Stimulated activated CD8-positive, alpha-beta memory T cell treated with anti-CD3 and anti-CD28 coated beads, Interleukin-7, amount 100 ng/mL, for 48 hours (primary cell): ENCODE results near the gene ACBD4.

Experiments
- DNase-seq, 2 donors: peaks; one replicate each; pipeline ENCODE4 v3.0.0-alpha.2; 2020; ENCODE audit warnings: low read depth in 1 of 2; ENCODE audit errors: extremely low read depth in 1 of 2

The ACBD4 gene

GRCh38 chr17:45132572-45133463 is 2.7 kb upstream of the ACBD4 start:
- peak; percentile 44 to 45 for DNase-seq

DNA sequence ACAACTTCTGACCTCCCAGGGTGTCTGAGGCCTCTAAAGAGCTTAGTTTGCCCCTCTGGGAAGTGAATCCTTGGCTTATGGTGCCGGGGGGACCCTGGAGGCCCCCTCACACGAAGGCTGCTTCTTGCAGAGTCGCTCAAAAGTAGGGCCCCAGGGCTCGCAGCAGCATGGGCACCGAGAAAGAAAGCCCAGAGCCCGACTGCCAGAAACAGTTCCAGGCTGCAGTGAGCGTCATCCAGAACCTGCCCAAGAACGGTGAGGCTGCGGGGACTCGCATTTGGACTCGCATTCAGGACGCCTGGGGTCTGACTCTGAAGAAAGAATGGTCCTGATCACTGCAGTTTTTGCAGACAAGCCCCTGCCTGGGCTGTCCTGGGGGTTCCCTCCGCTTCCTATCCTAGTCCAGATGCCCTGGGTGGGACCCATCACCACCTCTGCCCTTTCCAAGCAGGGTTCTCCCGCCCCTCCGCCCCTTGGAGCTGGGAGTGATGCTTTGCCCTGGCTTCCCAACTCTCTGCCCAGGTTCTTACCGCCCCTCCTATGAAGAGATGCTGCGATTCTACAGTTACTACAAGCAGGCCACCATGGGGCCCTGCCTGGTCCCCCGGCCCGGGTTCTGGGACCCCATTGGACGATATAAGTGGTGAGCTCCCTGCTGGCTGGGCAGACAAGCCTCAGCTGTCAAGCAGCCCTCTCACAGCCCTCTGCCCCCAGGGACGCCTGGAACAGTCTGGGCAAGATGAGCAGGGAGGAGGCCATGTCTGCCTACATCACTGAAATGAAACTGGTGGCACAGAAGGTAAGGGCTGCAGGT is 698 bp downstream of the ACBD4 start:
- DNase-seq = no peak

GRCh38 chr17:45136846-45137560 is 1.5 kb downstream of the ACBD4 start:
- DNase-seq = no peak

- no peak for DNase-seq
Measured at GRCh38 chr17:45137561-45138305, 2.2 kb downstream of the ACBD4 start.

DNA sequence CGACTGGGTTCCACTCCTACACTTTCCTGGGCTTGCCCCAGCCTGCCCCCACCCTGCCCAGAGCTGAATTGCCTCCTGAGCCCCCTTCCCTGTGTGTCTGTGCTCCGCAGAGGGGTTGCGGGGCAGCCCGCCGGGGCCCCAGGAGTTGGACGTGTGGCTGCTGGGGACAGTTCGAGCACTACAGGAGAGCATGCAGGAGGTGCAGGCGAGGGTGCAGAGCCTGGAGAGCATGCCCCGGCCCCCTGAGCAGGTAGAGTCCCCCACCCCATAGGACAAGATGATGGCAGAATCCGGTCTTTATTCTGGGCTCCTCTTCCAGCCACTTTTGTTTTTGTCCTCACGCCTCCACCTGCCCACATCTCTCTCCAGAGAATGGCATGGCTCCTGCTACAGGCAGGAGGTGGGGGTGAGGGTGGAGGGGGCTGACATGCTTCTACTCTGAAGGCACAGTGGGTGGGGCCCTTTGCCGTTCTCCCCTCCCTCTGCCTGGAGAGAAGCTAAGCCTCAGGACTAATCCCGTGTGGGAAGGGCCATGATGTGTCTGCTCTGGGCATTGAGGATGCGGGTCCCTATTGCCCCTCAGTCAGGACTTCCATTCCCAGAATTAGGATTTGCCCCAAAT is 3.5 kb downstream of the ACBD4 start:
- DNase-seq = no peak

DNA sequence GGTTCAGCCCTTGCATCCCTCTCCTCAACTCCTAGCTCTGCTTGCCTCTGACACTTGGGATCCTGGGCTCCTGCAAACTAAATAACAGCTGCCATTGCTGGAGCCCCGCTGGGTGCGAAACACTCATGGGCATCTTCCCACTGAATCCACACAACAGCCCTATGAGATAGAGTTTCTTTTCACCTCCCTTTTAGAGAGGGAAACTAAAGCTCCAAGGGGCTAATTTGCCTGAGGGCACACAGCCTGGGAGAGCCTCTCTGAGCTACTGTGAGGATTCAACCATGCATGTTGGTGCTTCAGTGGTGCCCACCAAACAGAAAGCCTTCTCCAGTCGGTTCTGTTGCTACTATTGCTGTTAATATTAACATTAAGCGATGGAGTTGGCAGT is 4.0 kb downstream of the ACBD4 start:
- DNase-seq = no peak

GRCh38 chr17:45143094-45143670 is 7.7 kb downstream of the ACBD4 start:
- DNase-seq = no peak

DNA sequence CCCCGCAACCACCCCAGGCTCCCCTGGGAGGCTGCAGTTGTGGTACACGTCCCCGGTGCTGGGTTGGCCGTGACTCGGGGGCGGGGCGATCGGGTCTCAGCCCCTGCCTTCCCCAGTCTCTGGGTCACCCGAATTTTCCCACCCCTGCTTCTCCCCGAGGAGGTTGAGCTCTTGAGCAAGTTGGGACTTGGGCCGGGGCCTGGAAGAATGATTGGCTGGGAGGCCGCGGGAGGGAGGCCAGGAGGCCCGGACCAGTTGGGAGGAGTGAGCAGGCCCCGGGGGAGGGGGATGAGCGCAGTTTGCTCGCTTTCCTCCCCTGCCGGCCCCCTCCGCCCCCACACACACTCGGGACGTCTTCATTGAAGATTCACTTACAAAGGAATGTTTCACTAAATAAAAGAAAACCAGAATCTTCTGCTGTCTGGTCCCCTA is 8.3 kb downstream of the ACBD4 start:
- DNase-seq = no peak

GRCh38 chr17:45144199-45145034 is 8.9 kb downstream of the ACBD4 start:
- no peak for DNase-seq

GRCh38 chr17:45145035-45145389 is 9.5 kb downstream of the ACBD4 start:
- DNase-seq = no peak

DNA sequence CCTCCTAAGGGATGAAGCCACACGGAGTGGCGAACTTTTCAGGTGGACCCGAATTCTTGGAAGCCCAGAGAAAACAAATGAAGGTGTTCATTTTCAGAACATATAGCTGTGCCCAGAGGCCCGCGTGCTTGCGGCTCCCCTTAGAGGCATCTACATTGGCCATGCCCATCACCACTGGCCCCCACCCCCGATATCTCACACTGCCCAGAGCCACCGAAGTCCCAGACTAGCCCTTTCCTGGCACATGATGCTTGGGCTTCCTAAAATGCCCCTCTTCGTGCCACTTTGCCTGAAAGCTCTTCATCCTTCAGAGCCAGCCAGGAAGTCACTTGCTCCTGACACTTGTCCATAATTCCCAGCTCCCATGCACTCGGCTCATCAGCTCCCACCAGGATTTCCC is 10.7 kb downstream of the ACBD4 start:
- no peak for DNase-seq

DNA sequence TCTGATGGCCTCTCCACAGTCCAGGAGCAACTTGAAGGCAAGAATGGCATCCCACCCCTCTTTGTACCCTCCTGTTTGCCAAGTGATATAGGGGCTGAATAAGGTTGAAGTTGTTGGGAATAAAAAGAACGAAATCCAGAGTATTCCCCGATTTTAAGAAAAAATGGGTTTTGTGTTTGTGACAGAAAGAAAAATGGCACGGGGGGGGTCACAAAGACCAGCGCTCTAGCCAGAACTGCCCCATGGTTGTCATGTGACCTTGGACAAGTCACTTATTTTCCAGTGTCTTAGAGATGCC is 11.1 kb downstream of the ACBD4 start:
- DNase-seq = no peak

DNA sequence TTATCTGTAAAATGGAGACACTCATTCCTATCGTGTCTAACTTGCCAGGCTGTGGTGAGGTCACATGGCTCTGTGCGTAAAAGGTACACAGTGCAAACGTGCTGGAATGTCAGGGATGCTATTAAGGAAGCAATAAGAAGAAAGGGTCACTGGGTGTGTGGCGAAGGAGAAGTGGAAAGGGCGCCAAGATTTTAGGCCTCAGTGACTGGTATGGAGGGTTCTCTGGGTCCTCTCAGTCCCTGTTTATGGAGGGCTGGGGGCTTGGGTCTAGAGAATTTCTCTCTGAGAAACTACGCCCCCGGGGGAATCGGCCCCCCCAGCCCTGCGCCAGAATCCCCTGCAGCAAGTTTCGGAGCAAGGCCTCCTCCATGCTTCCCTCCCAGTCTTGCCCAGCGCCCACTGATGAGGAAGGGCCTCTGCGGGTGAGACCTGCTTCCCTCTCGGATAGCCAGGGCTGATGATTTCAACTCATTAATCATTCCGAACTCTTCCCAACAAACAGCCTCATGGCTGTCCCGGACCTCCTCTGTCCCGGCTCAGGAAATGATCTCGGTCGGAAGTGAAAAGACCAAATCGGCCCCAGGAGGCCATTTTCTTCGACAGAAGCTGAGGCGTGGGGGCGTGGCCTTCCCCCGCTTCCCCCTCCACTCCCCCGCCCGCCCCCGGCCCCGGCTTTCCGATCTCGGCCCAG is 11.5 kb downstream of the ACBD4 start:
- no peak for DNase-seq

DNA sequence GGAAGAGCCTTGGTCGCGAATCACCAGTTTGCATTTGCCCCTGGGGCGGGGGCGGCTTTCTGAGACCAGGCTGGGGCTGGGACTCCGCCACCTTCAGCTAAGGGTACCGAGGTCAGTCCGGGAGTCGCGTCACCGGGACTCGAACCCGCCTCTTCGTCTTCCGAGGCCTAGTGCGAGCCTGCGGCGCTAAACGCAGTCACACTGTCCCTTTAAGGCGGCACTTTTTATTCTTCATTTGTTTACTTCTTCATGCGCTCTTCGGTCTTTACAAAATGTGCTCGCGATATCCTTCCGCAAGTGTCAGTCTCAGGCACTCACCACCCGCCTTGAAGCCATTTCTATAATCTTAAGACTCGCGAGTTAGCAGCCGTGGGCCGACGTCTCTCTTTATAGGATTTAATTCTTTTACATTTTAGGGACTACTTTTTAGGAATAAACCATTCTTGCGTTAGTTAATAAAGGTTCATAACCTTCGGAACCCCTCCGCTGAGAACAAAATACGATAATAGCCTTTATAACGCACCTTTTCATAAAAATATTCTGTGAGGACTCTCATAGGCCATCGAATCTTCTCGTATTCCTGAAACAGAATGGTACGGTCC is 12.2 kb downstream of the ACBD4 start:
- peak in 1 of 2 donors; percentile 61 for DNase-seq

- DNase-seq = peak; percentile 98
Measured at GRCh38 chr17:45148183-45149036, 12.9 kb downstream of the ACBD4 start, which contains the start of gene HEXIM1. Gene HEXIM1 (plus strand): TSS chr17:45148475. CDS start chr17:45149191, 716 bp downstream.

DNA sequence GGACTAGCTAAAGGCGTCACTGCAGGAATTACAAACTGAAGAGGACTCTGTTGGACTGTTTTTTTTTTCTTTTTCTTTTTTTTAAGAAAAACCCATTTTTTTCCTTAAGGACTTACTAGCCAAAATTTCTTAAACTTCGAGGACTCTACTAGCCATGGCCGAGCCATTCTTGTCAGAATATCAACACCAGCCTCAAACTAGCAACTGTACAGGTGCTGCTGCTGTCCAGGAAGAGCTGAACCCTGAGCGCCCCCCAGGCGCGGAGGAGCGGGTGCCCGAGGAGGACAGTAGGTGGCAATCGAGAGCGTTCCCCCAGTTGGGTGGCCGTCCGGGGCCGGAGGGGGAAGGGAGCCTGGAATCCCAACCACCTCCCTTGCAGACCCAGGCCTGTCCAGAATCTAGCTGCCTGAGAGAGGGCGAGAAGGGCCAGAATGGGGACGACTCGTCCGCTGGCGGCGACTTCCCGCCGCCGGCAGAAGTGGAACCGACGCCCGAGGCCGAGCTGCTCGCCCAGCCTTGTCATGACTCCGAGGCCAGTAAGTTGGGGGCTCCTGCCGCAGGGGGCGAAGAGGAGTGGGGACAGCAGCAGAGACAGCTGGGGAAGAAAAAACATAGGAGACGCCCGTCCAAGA is 13.7 kb downstream of the ACBD4 start:
- DNase-seq = peak in 1 of 2 donors; percentile 55
